Ureter (tissue), 1 donor: ENCODE measurements around the gene TDRD9. TPM values are rescaled to one million over a fixed set of nuclear protein-coding genes. Genes with fewer than 3 reads are reported as not detected.

Source experiments
- DNase-seq: peaks from one replicate; pipeline ENCODE4 v3.0.0-alpha.2; 2020; ENCODE audit warnings: low spot score
- total RNA-seq: library from RNA; stranded (reverse); gene quantifications from one replicate; pipeline ENCODE4 v1.2.4, GENCODE V29; 2023
- donor health status: DM: yes; HTN: yes; CAD: no.

The TDRD9 gene
- total RNA-seq, 1 donor from 2014 or later: 2.8 TPM

- DNase-seq: no peak
Measured at GRCh38 chr14:104066719-104067295, 138.6 kb downstream of the TDRD9 start.

GRCh38 chr14:104069541-104069940 is 141.3 kb downstream of the TDRD9 start:
- DNase-seq: no peak

DNA sequence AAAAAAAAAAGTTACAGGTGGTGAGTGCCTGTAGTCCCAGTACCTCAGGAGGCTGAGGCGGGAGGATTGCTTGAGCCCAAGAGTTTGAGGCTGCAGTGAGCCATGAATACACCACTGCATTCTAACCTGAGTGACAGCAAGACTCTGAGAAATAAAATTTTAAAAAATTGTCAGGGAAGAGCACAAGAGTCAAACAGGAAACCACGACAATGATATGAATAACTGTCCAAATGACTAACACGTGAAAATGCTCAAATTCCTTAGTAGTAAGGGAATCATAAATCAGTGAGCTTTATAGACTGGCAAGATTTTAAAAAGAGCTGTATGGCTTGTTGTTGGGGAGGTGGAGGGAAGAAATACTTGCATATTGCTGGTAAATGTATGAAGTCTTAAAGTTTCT is 144.3 kb downstream of the TDRD9 start:
- no peak for DNase-seq

DNA sequence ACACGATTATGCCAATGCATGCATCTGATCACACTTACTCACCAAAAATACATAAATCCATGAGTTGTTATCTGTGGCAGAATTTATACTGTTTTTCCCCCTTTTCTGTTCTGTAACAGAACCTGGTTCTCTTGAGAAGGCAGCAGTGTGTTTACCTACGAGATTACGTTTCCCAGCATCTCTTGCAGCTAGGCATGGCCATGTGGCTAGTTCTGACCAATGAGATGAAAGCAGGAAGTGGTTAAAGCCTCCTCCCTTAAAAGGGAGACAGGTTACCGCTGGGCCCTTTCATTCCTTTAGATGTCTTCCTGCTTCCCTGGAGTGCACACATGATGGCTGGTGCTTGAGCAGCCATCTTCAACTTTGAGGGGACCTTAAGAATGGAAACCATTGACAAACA is 145.5 kb downstream of the TDRD9 start:
- no peak for DNase-seq

GRCh38 chr14:104075530-104076151 is 147.4 kb downstream of the TDRD9 start:
- no peak for DNase-seq

DNA sequence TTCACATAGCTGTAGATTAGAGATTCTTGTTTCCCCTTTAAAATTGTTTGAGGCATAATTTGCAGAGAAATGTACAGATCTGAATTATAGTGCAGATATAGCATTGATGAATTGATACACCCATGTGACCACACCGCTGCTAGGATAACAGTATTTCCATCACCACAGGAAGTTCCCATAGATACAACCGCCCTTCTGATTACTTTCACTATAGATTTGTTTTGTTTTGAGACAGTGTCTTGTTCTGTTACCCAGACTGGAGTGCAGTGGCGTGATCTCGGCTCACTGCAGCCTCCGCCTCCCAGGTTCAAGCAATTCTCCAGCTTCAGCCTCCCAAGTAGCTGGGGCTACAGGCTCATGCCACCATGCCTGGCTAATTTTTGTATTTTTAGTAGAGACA is 148.5 kb downstream of the TDRD9 start:
- DNase-seq: no peak

DNA sequence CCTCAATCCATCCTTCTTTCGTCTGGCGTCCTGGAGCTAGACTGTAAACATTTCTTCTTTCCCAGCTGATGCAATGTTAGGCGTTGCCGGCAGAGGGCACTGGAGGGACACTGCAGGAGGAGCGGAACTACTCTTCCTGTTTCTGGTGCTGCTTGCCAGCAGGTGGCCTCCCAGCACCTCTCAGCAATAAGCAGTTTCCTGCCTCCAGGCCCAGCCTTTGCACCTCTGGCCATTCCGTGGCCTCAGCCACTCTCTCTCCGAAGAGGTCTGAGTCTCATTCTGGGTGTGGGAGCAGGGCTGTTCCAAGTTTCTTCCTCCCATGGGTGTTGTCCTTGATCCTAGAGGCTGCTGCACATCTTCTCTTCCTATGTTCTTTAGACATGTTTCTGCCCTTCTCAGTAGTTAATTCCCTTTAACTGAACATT is 149.8 kb downstream of the TDRD9 start:
- peak; percentile 91 for DNase-seq

- no peak for DNase-seq
Measured at GRCh38 chr14:104080376-104081260, 152.4 kb downstream of the TDRD9 start.

DNA sequence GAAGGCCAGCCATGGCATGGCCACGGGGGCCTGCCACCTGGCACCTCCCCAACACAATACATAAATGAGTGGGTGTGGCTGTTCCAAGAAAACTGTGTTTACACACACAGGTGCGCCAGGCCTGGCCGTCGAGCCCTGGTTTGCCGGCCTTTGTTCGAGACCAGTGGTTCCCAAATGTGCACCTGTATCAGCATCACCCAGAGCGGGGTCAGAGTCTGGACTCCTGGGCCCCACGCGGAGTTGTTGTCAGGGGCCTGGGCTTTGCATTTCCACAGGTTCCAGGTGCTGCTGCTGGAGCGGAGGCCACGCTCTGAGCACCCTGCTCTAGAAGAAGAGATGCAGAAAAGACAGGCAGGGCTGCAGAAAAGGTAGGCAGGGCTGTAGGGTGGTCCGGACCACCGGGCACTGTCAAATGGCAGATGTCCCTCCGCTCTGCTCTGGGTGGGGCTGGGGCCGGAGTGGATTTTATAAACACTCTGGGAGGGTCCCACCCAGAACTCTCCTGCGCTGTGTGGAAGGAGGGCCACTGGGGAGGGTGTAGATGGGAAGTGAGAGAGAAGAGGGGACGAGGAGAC is 153.1 kb downstream of the TDRD9 start:
- DNase-seq: peak; percentile 41

DNA sequence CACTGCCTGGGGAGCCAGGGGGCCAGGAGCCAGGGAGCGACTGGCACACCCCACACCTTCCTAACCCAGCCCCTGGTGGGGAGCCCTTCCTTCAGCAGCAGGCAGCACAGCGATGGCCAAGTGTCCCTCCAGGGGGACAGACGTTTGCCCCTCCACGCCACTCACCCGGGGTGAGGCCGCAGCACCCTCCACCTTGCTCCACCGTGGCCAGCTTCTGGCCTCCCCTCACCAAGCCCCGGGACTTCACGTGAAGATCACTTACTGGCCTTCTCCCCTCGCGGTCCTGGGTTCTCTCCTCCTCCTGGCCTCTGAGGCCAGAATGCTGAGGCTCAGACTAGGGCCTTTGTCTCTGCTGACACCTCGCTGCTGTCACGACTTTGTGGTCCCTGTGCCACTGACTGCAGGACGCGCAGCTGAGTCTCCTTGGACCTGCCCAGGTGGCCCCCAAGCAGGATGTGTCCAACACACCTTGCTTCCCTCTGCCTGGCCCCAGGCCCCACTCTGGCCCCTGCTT is 153.8 kb downstream of the TDRD9 start:
- DNase-seq: no peak

- no peak for DNase-seq
Measured at GRCh38 chr14:104082807-104083206, 154.6 kb downstream of the TDRD9 start.

- DNase-seq: no peak
Measured at GRCh38 chr14:104084251-104085002, 156.2 kb downstream of the TDRD9 start.

- DNase-seq: peak; percentile 43
Measured at GRCh38 chr14:104085032-104085888, 157.0 kb downstream of the TDRD9 start, which contains the start of gene ASPG. Gene ASPG (plus strand): TSS chr14:104085700. CDS start chr14:104085771, 71 bp downstream.

GRCh38 chr14:104085889-104086201 is 157.6 kb downstream of the TDRD9 start:
- no peak for DNase-seq

GRCh38 chr14:104086210-104086660 is 158.0 kb downstream of the TDRD9 start:
- DNase-seq: peak; percentile 43

DNA sequence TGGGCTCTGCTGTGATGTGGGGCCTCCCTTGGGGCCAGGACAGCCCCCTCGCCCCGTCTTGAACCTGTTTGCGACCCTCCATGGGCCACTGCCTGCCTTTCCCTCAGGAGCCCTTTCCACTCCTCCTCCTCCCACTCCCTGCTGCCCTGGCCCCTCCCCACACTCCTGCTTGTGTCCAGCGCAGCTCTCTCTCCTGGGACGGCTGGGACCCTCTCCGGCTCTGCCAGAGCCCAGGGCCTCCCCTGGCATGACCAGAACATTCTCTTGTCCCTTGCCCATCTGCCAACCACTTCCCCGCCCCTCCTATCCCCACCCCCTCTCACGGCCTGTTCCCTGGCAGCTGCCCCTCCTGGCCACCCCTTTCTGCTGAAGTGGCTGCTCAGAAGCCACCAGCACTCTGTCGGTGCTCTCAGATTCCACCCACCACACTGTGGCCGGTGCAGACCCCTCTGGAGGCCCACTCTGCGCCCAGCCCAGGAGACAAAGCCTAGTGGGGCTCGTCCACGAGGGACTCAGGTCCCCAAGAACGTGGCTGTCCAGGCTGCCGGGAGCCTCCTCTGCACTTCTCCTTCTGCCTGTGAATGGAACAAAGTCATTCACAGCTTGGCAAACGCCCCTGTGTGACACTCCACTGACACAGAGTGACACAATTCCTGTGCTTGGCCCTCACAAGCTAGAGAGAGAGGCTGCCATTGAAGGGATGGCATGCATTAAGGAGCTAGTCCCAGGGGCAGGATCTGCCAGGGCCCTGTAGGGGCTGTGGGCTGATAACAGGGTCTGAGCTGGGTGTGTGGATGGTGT is 158.6 kb downstream of the TDRD9 start:
- no peak for DNase-seq

GRCh38 chr14:104087505-104087904 is 159.2 kb downstream of the TDRD9 start:
- no peak for DNase-seq

- no peak for DNase-seq
Measured at GRCh38 chr14:104087981-104088850, 160.0 kb downstream of the TDRD9 start.
